Measurements from ENCODE around the gene ZNF536. TPM values are rescaled to one million over a fixed set of nuclear protein-coding genes. Genes with fewer than 3 reads are reported as not detected.
A peak's percentile ranks its signal among the peaks of the same experiment; 100 is the strongest.

The ZNF536 gene
- total RNA-seq, 4 donors from 2014 or later = 30.8 to 48.7 (median 40.8) TPM

DNA sequence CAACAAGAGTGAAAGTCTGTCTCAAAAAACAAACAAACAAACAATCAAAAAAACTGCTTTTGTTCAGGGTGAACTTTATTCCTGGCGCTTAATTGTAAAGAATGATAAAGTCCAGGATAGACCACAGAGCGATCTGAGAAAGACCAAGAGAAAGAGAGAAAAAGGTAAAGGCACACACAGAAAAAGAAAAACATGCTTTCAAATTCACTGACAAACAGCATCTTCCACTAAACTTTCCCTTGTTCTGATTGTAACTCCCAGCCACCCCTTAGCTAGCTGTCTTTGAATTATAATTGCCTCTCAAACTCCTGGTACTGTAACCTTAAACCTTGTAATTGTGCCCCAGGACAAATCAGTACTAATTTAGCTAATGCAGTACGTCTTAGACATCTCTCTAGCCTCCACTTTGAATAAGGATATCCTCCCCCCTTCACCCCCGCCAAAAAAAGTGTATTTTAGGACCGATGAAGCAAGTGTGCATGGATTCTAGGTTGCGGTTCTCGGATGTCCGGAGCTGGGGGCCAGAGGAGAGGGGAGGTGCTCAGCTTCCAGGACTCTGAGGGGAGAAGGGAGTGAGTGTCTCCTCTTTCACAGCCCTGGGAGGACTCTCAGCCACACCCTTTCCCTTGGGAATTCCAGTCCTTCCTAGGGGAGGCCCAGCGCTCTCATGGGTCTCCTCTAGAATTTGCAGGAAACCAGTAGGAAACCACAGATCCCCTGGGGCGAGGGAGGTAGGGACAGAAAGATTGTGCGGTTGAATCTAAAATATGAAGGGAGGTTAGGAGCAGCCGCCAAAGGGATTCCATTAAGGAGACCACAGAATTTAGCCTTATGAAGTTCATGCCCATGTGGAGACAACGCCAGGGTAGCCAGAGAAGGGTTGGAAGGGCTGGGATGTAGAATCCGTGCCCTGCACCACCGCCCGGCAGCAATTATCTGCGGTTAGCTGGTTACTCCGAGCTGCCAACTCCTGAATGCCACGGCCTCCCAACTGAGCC is 19.7 kb downstream of the ZNF536 start:
- H3K9me3 ChIP-seq = no peaks in the 10 kb centered on the region
- 62 to 69% methylated on average over 19 of the region's 19 CpGs for WGBS, 2 donors
- no peak for DNase-seq (ENCODE audit: low spot score in 2 of 2)
- no peak overlapping the region for H3K4me3 ChIP-seq
- no peaks in the 10 kb centered on the region for H3K27me3 ChIP-seq
- no peaks in the 10 kb centered on the region for H3K36me3 ChIP-seq
- H3K27ac ChIP-seq = peak overlapping the region in 1 of 4 donors; percentile 9
- peaks cover 0 to 9% (median 0%) of the 10 kb centered on the region in 4 donors for H3K4me1 ChIP-seq
- no peak for TF ChIP-seq CTCF (IDR thresholded peaks at IDR 0.05)
- TF ChIP-seq EP300 (IDR thresholded peaks at IDR 0.05) = no peak
- no peak for TF ChIP-seq POLR2A (IDR thresholded peaks at IDR 0.05)

GRCh38 chr19:30393046-30393445 is 20.9 kb downstream of the ZNF536 start:
- no peaks in the 10 kb centered on the region for H3K36me3 ChIP-seq
- TF ChIP-seq CTCF (IDR thresholded peaks at IDR 0.05) = no peak
- no peak for TF ChIP-seq POLR2A (IDR thresholded peaks at IDR 0.05)
- no peak for TF ChIP-seq EP300 (IDR thresholded peaks at IDR 0.05)
- H3K27me3 ChIP-seq = no peaks in the 10 kb centered on the region
- H3K4me3 ChIP-seq = no peak overlapping the region
- no peak for DNase-seq (ENCODE audit: low spot score in 2 of 2)
- H3K9me3 ChIP-seq = no peaks in the 10 kb centered on the region
- peaks cover 0 to 9% (median 0%) of the 10 kb centered on the region in 4 donors for H3K4me1 ChIP-seq
- 73% methylated on average over 5 of the region's 5 CpGs for WGBS, 2 donors
- H3K27ac ChIP-seq = peak overlapping the region in 1 of 4 donors; percentile 33

DNA sequence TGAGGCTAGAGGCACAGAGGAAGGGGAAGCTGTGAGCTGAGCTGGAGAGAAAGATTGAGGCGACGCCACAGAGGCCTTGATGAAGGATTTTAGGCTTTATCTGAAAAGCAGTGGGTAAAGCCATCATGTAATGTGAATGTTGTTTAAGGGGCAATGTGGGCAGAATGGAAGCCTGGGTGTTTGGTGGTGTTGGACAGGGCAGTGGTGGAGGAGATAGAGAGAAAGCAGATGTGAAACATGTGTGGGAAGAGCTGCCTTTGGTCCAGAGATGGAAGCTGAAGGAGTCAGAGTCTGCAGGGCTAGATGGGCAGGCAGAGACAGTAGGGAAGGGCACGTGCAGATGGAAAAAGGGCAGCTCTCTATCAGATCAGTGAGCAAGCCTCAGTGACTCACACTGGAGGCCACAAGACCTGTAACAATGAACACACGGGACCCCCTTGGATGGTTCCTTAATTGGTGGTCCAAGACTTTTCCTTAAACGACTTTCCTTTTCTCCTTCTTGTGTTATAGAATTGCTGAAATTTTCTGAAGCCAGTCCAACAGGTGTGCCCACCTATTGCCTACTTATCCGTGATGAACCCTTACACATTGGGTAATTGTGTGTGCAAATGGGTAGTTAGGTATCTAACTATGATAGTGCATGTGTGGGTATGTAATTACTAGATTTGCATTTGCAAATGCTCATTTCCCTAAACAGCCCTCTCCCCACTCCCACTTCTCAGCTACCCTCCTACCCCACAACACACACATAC is 21.7 kb downstream of the ZNF536 start:
- H3K27me3 ChIP-seq = no peaks in the 10 kb centered on the region
- no peak for TF ChIP-seq EP300 (IDR thresholded peaks at IDR 0.05)
- no peak for TF ChIP-seq CTCF (IDR thresholded peaks at IDR 0.05)
- TF ChIP-seq POLR2A (IDR thresholded peaks at IDR 0.05) = no peak
- no peak overlapping the region for H3K27ac ChIP-seq
- 81 to 86% methylated on average over 6 of the region's 6 CpGs for WGBS, 2 donors
- H3K9me3 ChIP-seq = no peaks in the 10 kb centered on the region
- H3K36me3 ChIP-seq = no peaks in the 10 kb centered on the region
- H3K4me3 ChIP-seq = no peak overlapping the region
- no peak for DNase-seq (ENCODE audit: low spot score in 2 of 2)
- H3K4me1 ChIP-seq = peaks cover 0 to 9% (median 0%) of the 10 kb centered on the region in 4 donors

- Histone ChIP-seq H3K27me3 (no peaks in the 10 kb centered on the region), H3K4me1 (peaks cover 0 to 6% (median 0%) of the 10 kb centered on the region in 4 donors), H3K27ac (no peak overlapping the region), H3K36me3 (no peaks in the 10 kb centered on the region), H3K4me3 (no peak overlapping the region), H3K9me3 (no peaks in the 10 kb centered on the region)
- no peak for DNase-seq (ENCODE audit: low spot score in 2 of 2)
- WGBS, 2 donors = 91 to 92% methylated on average over 6 of the region's 6 CpGs
- TF ChIP-seq POLR2A (IDR thresholded peaks at IDR 0.05) (no peak), EP300 (IDR thresholded peaks at IDR 0.05) (no peak), CTCF (IDR thresholded peaks at IDR 0.05) (no peak)
Measured at GRCh38 chr19:30394481-30395151, 22.4 kb downstream of the ZNF536 start.

Data from tibial nerve (tissue), 4 donors.